Measurements from ENCODE around the gene ARL2.

Gene ARL2

DNA sequence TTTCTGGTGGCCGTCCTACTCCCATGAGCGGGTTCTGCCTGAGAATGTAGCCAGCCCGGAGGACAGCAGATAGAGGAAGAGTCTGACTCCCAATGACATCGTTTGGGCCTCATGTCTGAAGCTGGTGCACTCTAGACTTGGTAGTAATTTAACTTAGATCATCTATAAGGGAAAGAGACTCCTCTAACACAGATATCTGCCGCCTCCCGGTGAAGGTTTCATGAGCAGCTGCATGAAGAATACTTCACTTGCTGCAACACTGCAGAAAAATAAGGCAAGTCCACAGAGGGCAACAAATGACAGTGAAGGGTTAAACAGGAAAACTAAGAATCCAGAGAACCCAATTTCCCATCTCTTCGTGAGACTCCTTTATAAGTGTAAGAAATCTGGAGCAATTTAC lies 5.9 kb upstream of the ARL2 start:
- H3K4me3 ChIP-seq (replicated peaks in 1 of 2; ENCODE audit: low read depth in 2 of 2, low read length in 2 of 2): no peak overlapping the region
- TF ChIP-seq, protein P1, sequence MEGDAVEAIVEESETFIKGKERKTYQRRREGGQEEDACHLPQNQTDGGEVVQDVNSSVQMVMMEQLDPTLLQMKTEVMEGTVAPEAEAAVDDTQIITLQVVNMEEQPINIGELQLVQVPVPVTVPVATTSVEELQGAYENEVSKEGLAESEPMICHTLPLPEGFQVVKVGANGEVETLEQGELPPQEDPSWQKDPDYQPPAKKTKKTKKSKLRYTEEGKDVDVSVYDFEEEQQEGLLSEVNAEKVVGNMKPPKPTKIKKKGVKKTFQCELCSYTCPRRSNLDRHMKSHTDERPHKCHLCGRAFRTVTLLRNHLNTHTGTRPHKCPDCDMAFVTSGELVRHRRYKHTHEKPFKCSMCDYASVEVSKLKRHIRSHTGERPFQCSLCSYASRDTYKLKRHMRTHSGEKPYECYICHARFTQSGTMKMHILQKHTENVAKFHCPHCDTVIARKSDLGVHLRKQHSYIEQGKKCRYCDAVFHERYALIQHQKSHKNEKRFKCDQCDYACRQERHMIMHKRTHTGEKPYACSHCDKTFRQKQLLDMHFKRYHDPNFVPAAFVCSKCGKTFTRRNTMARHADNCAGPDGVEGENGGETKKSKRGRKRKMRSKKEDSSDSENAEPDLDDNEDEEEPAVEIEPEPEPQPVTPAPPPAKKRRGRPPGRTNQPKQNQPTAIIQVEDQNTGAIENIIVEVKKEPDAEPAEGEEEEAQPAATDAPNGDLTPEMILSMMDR (IDR thresholded peaks at IDR 0.05; ENCODE audit: low read depth, low read length): no peak
- peak in 1 of 2 donors; percentile 14 for DNase-seq (ENCODE audit: low read depth in 2 of 2)

DNA sequence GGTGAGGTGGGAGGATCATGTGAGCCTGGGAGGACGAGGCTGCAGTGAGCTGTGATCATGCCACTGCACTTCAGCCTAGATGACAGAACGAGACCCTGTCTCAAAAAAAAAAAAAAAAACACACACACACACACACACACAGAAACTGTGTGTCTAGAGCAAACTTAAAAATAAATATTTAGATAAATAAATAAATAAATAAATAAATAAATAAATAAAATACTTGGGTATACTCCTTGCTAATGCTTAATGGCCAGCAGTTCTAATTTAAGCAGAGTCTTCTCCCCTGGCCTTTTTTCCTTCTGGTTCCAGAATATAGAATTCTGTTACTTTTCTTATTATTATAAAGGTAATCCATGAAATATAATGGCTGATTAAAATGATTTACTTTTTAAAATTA lies 5.1 kb upstream of the ARL2 start:
- TF ChIP-seq, protein P1 (IDR thresholded peaks at IDR 0.05; ENCODE audit: low read depth, low read length): no peak
- no peak for DNase-seq (ENCODE audit: low read depth in 2 of 2)

DNA sequence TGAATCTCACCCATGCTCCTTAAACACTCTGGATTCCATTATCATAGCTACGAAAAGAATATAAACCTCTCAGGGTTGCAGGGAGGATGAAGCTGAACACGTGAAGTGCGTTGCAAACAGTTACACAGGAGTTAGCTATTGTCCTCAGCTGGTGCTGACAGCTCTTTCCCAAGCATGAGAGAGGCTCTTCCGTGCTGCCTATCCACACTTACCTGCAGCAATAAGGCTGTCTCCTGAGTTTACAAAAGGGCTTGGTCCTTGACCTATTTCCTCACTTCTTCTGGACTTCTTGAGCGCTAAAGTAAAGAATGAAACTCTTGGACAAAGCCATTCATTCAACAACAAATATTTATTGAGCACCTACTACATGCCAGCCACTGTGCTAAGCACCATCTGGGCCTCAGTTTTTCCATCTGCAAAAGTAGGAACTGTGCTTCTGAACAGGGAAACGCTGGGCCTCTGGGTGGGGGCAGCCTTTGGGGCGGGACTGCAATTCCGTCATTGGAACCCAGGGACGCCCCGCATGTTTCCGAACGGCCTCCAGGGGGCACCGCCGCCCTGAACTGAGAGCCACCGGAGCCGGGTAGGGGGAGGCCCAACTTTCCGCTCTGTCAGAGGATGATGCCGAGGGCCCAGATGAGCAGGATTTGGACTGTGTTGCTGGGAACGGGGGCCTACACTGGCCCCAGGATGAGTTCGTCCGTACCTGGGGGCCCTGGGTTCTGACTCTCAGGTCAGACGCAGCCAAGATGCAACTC lies 651 bp upstream of the ARL2 start:
- TF ChIP-seq, protein P1 (IDR thresholded peaks at IDR 0.05; ENCODE audit: low read depth, low read length): peak; percentile 78
- peak overlapping the region; percentile 84 to 85 for H3K4me3 ChIP-seq (replicated peaks in 1 of 2; ENCODE audit: low read depth in 2 of 2, low read length in 2 of 2)
- DNase-seq (ENCODE audit: low read depth in 2 of 2): peak; percentile 90 to 91

More for the DNA sequence above, 5.1 kb upstream of the ARL2 start:
- no peak overlapping the region for H3K4me3 ChIP-seq (replicated peaks in 1 of 2; ENCODE audit: low read depth in 2 of 2, low read length in 2 of 2)

DNA sequence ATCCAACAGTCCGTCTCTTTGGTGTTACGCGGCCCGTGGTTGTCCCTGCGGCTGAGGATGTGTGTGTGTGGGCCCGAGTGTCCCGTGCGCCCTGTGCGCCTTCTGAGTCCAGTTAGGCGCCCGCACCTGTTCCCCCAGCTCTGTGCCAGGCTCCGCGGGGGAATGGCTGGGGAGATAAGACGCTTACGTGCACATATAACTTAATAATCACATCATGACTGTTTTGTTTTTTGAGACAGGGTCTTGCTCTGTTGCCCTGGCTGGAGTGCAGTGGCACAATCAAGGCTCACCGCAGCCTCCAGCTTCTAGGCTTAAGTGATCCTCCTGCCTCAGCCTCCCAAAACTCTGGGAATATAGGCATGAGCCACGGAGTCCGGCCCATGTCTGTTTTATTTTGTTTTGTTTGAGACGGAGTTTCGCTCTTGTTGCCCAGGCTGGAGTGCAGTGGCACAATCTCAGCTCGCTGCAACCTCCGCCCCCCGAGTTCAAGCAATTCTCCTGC lies 817 bp downstream of the ARL2 start:
- DNase-seq (ENCODE audit: low read depth in 2 of 2): no peak
- TF ChIP-seq, protein P1 (IDR thresholded peaks at IDR 0.05; ENCODE audit: low read depth, low read length): no peak
- peak overlapping the region; percentile 84 to 85 for H3K4me3 ChIP-seq (replicated peaks in 1 of 2; ENCODE audit: low read depth in 2 of 2, low read length in 2 of 2)

DNA sequence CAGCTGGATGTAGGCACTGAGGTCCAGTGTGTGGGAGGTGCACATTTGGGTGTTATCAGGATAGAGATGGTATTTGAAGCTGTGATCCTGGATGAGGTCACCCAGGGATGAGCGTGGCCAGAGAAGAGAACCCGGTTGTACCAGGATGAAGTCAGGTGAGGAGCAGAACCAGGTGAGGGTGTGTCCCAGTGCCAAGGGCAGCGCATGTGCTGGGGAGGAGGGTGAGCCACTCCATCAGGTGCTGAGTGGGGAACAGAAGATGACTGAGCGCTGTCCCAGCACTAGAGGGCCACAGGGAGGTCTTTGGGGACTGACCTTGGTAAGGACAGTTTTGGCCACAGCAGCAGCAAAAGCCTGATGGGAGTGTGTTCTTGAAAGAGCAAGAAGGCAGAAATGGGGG lies 2.7 kb downstream of the ARL2 start:
- H3K4me3 ChIP-seq (replicated peaks in 1 of 2; ENCODE audit: low read depth in 2 of 2, low read length in 2 of 2): no peak overlapping the region
- TF ChIP-seq, protein P1 (IDR thresholded peaks at IDR 0.05; ENCODE audit: low read depth, low read length): no peak
- DNase-seq (ENCODE audit: low read depth in 2 of 2): no peak

DNA sequence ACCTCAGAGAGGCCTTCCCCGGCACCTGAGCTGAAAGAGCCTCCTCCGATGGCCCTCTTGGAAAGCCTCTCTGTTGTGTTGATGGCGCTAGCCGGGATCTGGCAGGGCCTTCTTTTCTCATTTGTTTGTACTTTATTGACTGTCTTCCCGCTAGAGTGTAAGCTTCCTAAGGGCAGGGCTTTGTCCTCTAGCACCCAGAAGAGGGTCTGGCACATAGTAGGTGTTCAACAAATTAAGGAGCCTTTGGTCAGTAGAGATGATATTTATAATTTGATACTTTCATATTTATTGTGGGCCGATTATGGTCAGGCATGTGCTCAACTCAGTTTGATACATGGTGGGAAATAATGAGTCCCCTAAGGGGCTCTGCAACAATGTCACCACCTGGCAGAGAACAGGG lies 4.0 kb downstream of the ARL2 start:
- no peak for DNase-seq (ENCODE audit: low read depth in 2 of 2)
- TF ChIP-seq, protein P1 (IDR thresholded peaks at IDR 0.05; ENCODE audit: low read depth, low read length): no peak
- no peak overlapping the region for H3K4me3 ChIP-seq (replicated peaks in 1 of 2; ENCODE audit: low read depth in 2 of 2, low read length in 2 of 2)
